Measurements from ENCODE around the gene POC1A.
"Not testable (repeated sequence)": the region's sequence is repeated elsewhere in the genome, so short reads cannot be mapped to it uniquely, and the experiment has no call there.

POC1A gene

GRCh38 chr3:52041118-52041731 lies 113.0 kb downstream of the POC1A start:
- no peak for DNase-seq

GRCh38 chr3:52040600-52040999 lies 113.6 kb downstream of the POC1A start:
- no peak for DNase-seq

- no peak for DNase-seq
These were observed 114.4 kb downstream of the POC1A start for GRCh38 chr3:52039846-52040245.

- DNase-seq: no peak
These were observed 114.8 kb downstream of the POC1A start for GRCh38 chr3:52039426-52039825.

- DNase-seq: no peak
These were observed 116.0 kb downstream of the POC1A start for GRCh38 chr3:52038227-52038626.

GRCh38 chr3:52037291-52037690 lies 116.9 kb downstream of the POC1A start:
- no peak for DNase-seq

- no peak for DNase-seq
These were observed 117.4 kb downstream of the POC1A start for GRCh38 chr3:52036829-52037228.

- no peak for DNase-seq
These were observed 118.0 kb downstream of the POC1A start for GRCh38 chr3:52036222-52036694.

GRCh38 chr3:52034651-52035050 lies 119.6 kb downstream of the POC1A start:
- DNase-seq: no peak

GRCh38 chr3:52034212-52034611 lies 120.0 kb downstream of the POC1A start:
- no peak for DNase-seq

- DNase-seq: not testable (repeated sequence)
These were observed 120.5 kb downstream of the POC1A start for GRCh38 chr3:52033748-52034147.

- no peak for DNase-seq
These were observed 121.4 kb downstream of the POC1A start for GRCh38 chr3:52032702-52033408.

GRCh38 chr3:52031896-52032295 lies 122.3 kb downstream of the POC1A start:
- no peak for DNase-seq

GRCh38 chr3:52030714-52031310 lies 123.4 kb downstream of the POC1A start:
- no peak for DNase-seq

- DNase-seq: no peak
These were observed 124.7 kb downstream of the POC1A start for GRCh38 chr3:52029535-52029934.

- no peak for DNase-seq
These were observed 125.2 kb downstream of the POC1A start for GRCh38 chr3:52029053-52029452.

- no peak for DNase-seq
These were observed 125.7 kb downstream of the POC1A start for GRCh38 chr3:52028572-52028971.

GRCh38 chr3:52026041-52026440 lies 128.2 kb downstream of the POC1A start:
- DNase-seq: no peak

- no peak for DNase-seq
These were observed 128.8 kb downstream of the POC1A start for GRCh38 chr3:52025453-52025852.
